ENCODE results near the gene TAF11L11. TPM values are rescaled to one million over a fixed set of nuclear protein-coding genes. Genes with fewer than 3 reads are reported as not detected.

The TAF11L11 gene
- total RNA-seq, 1 donor from 2014 or later = not detected

Other genes with a start within 250 kb of the TAF11L11 start
- not detected for gene TAF11L2, start 106.0 kb upstream of the TAF11L11 start, total RNA-seq
- gene TAF11L3, start 85.8 kb upstream of the TAF11L11 start, total RNA-seq = not detected
- gene TAF11L4, start 82.4 kb upstream of the TAF11L11 start, total RNA-seq = not detected
- gene TAF11L5, start 78.9 kb upstream of the TAF11L11 start, total RNA-seq = not detected
- not detected for gene TAF11L6, start 75.5 kb upstream of the TAF11L11 start, total RNA-seq
- not detected for gene TAF11L7, start 18.4 kb upstream of the TAF11L11 start, total RNA-seq
- not detected for gene TAF11L8, start 13.2 kb upstream of the TAF11L11 start, total RNA-seq
- not detected for gene TAF11L9, start 9.8 kb upstream of the TAF11L11 start, total RNA-seq
- not detected for gene TAF11L10, start 6.4 kb upstream of the TAF11L11 start, total RNA-seq
- gene TAF11L12, start 6.2 kb downstream of the TAF11L11 start, total RNA-seq = not detected
- not detected for gene TAF11L13, start 27.9 kb downstream of the TAF11L11 start, total RNA-seq
- gene TAF11L14, start 30.3 kb downstream of the TAF11L11 start, total RNA-seq = not detected